CD1c-positive myeloid dendritic cell (primary cell): ENCODE results near the gene B3GNT9.

Source experiments
- DNase-seq: peaks from one replicate; pipeline ENCODE4 v3.0.0-alpha.2; 2016; ENCODE audit errors: extremely low spot score

B3GNT9 gene

DNA sequence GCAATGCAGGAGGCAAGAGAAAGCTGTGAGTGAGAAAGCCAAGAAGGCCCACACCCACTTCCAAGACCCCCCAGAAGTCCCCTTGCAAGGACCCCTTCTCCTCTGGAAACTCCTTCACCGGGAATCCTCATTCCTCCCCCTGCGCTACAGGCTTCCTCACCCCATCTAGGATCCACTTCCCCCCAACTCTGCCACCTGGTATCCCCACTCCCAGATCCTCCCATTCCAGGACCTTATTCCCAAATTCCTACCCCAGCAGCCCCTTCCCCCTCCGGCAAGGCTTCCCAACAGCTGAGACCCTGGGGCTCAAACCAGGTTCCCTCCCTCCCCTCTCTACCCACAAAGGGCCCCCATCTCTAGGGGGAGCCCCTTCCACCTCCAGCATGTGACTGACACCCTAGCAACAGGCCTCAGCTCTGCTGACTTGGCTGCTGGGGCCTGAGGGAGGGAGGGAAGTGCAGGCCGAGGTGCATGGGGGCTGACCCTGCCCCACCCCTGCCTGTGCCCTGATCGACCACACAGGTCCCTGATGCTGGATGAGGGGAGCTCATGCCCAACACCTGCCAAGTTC, 15.9 kb upstream of the B3GNT9 start:
- no peak for DNase-seq

DNA sequence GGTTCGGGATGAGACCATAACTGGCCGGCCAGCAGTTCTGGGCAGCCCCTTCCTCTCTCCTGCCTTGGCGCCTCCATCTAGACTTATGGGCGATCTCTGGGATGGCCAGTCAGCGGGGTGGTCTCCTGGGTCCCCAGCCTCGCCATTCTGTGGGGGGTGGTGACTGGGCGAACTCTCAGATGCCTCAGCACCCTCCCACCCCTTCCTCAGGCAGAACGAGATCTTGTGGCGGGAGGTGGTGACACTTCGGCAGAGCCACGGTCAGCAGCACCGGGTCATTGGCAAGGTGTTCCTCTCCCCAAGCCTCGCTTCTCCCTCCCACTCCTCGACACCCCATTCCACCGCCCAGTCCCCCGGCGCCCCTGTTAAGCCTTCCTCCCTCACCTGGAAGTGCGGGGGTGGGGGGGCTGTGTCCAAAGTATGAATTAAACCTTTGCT, 15.3 kb upstream of the B3GNT9 start:
- DNase-seq = no peak

DNA sequence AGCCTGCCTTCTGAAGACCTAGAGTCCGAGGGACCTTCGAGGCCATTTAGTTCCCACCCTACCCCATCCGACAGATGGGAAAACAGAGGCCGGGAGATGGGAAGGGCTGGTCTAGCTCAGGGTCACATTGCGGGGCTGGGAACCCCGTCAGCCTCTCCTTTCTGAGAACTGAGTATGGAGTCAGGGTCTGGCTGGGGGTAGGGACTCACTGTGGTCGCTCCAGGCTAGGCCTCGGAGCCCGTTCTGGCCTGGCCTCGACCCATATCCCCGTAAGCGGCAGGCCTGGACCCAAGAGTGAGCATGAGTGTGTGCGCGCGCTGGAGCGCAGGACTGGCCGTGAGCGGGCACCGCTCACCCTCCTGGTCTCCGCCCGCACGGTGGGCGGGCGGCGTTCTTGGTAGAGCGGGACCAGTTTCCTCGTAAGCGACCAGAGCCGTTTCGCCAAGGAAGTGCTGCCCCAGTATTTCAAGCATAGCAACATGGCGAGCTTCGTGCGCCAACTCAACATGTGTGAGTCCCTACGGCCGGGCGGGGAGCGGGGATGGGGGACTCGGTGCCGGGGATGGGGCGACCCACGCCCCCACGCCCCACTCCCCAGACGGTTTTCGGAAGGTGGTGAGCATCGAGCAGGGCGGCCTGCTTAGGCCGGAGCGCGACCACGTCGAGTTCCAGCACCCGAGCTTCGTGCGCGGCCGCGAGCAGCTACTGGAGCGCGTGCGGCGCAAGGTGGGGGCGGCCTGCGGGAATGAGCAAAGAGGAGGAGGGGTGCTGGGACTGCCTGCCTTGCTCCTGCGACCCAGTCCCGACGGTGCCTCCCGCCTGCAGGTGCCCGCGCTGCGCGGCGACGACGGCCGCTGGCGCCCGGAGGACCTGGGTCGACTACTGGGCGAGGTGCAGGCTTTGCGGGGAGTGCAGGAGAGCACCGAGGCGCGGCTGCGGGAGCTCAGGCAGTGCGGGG, 14.6 kb upstream of the B3GNT9 start:
- peak; percentile 44 for DNase-seq

DNA sequence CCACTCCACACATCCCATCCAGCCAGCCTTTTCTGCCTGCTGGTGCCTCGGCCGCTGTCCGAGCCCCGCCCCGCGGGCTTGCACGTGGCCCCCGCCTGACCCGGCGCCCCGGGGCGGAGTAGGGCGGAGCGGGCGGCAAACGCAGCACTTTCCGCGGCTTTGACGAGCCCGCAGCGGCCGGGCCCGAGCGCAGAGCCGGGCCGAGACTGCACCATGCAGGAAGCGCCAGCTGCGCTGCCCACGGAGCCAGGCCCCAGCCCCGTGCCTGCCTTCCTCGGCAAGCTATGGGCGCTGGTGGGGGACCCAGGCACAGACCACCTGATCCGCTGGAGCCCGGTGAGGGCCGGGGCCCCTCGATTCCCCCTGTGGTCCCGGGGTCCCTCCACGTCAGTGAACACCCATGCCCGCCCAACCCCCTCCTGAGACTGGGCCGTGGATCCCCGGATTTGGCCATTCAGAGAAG, 13.8 kb upstream of the B3GNT9 start, which contains the start of gene HSF4:
TSS of gene HSF4 (plus strand) at position 147 of the 463 bp plus-strand sequence. CDS start at position 214, 67 bp downstream.
- peak; percentile 72 for DNase-seq

DNA sequence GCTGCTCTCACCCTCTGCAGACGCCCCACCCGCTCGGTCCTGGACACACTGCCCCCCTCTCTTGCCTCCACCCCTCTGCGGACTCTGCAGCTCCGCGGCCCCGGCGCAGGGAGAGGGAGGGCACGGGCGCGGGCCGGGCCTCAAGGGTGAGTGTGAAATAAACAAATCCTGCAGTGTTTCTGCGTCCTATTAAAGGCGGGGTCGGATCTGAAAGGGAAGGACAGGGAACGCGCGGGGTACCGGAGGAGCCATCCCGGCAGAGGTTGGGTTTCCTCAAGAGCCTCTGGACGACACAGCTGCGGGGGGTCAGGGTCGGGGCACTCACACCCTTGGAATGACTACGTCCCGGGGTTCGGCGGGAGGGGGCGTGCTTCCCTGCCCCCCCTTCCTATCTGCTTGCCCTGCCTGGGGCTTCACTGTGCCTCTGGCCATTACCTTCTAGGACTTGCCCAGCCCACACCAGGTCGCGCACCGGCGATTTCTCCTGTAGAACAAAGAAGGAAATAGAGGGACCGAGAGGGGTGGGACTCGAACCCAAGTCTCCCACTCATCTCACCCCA, 13.3 kb upstream of the B3GNT9 start:
- no peak for DNase-seq

DNA sequence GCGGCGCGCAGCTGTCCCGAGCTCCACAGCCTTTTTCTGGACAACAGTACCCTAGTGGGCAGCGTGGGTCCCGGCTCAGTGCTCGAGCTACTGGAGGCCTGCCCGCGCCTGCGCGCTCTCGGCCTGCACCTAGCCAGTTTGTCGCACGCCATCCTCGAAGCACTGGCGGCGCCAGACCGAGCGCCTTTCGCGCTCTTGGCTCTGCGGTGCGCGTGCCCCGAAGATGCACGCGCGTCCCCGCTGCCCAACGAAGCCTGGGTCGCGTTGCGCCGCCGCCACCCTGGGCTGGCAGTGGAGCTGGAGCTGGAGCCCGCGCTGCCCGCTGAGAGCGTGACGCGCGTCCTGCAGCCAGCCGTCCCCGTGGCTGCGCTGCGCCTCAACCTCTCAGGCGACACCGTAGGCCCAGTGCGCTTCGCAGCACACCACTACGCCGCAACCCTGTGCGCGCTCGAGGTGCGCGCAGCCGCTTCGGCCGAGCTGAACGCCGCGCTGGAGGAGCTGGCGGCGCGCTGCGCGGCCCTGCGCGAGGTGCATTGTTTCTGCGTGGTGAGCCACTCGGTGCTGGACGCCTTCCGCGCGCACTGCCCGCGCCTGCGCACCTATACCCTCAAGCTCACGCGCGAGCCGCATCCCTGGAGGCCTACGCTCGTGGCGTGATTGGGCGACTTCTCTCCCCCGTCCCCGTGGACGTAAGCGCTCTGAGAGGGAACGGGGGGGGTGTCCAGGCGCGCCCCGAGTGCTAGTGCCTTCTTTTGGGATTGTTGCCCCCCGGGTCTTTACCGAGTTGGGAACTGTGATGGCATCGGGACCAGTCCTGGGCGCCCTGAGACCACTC, 12.6 kb upstream of the B3GNT9 start:
- peak; percentile 49 for DNase-seq

DNA sequence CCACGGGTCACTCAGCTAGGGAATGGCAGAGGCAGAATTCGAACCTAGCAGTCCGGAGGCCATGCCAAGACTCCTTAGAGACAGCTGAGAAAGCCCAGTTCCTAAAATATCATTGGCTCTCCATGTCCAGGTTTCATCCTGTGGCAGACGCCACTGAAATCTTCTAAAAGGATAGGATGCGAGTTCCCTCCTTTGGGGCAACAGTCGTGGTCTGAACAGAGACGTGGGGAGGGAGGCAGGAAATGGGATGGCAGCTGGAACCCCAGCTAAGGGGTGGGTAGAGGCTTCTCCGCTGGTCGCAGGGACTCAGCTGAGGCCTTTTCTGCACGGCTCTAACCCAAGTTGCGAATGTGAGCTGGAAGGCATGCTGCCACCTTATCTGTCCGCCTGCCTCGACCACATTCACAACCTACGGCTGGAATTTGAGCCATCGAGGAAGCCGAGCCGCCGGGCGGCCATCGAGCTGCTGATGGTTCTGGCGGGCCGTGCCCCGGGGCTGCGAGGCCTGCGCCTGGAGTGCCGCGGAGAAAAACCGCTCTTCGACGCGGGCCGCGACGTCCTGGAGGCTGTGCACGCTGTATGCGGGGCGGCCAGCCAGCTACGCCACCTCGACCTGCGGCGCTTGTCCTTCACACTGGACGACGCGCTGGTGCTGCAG, 11.8 kb upstream of the B3GNT9 start:
- DNase-seq = peak; percentile 68

DNA sequence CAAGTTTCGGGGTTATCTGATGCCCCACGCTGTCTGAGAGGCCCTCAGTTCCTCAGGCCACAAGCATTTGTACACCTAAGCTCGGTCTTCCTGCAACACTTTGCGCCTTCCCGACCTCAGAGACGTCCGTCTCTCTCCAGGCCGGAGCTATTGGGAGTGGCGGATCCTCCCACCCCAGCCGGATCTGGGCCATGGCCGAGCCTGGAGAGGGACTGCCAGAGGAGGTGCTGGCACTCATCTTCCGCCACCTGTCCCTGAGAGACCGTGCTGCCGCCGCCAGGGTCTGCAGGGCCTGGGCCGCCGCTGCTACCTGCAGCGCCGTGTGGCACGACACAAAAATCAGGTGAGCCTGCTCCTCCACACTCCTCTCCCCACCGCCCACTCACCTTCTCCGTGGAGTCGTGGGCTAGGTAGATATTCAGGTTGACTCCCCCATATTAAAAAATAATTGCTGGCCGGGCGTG, 10.8 kb upstream of the B3GNT9 start:
- DNase-seq = no peak

DNA sequence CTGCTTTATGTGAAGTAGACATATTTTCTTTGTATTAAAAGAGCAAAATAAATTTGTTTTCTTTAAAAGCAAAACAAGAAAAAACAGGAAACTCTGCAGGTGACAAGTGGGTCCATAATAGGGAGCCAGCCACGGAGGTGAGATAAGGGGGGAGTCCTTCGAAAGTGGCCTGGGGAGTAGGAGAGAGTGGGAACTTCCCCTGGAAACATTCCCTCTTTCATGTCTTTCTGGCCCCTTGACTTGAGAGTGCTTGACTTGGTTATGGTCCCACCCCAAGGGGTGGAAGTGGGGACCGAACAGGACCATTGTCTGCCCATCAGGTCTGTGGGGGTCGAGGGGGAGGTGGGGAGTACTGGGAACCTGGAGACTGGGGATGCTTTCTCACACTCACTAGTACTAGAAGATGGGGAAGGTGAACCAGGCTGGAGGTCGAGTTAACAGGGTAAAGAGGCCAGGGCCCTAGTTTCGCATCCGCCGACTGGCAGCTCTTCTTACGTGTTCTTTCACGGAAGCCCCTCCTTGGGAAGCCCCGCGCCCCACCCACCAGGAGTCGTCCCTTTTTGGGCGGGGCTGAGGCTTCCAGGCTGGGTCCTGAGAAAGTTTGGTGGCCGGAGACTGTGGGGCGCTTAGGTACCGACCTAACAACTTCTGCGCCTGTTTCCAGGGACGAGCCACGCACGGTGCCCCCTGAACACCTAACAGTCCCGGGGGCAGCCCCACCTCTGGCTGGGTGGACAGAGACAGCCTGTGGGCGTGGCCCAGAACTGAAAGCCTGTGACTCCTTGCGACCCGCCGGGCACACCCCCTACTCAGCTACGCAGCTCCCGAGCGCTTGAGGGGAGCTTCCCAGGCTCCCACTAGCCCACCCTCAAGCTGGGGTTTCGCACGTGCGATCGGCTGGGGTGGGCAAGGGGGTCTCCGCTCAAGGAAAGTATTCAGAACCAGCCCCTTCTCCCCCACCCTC, 8.1 kb upstream of the B3GNT9 start:
- peak; percentile 84 for DNase-seq

DNA sequence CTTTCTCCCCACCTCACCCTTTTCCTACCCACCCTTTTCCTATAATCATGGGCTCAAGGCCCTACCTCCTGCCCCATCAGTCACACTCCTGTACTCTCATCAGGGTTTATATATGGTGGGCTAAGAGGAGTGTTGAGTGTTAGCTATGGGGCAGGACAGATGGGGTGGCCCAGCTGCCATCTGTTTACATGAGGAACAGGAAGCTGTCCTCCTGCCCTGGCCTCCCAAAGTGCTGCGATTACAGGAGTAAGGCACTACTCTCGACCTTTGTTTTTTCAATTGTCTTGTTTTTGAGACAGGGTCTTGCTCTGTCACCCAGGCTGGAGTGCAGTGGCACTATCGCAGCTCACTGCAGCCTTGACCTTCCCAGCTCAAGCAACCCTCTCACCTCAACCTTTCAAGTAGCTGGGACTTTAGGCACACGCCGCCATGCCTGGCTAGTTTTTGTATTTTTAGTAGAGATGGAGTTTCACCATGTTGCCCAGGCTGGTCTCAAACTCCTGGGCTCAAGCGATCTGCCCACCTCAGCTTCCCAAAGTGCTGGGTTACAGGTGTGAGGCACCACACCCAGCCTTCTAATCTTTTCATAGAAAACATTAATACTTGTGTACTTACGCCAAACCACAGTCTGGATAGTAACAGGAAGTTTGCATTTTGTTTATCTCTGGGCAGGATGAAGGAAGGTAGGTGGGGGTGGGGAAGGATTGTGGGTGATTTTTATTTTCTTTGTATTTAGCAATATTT, 7.3 kb upstream of the B3GNT9 start:
- DNase-seq = no peak

DNA sequence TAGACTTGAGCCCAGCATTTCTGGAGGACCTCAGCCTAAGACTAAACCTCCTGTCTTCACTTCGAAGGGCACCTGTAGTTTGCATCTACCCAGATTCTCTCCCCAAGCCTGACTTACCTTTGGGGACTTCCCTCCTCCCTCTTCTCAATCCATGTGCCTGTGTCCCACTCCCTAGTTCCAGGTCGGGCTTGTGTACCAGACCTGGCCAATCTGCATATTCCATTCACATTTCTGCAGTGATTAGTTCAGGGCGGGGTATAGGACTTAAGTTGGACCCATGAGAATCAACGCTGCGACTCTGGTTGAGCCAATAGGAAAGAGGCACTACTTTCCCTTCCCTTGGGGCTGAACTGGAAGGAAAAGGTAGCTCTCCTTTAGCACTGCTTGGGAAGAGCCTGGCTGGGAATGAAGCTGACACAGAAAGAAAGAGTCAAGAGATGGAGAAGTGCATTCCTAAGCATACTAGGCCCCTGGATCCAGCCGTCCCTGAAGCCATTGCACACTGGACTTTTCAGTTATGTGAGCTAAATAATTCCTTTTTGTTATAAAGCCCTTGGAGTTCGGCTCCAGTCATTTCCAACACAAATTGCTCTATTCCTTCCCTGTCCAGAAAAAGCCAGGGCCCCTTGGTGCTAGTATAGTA, 6.4 kb upstream of the B3GNT9 start:
- no peak for DNase-seq

DNA sequence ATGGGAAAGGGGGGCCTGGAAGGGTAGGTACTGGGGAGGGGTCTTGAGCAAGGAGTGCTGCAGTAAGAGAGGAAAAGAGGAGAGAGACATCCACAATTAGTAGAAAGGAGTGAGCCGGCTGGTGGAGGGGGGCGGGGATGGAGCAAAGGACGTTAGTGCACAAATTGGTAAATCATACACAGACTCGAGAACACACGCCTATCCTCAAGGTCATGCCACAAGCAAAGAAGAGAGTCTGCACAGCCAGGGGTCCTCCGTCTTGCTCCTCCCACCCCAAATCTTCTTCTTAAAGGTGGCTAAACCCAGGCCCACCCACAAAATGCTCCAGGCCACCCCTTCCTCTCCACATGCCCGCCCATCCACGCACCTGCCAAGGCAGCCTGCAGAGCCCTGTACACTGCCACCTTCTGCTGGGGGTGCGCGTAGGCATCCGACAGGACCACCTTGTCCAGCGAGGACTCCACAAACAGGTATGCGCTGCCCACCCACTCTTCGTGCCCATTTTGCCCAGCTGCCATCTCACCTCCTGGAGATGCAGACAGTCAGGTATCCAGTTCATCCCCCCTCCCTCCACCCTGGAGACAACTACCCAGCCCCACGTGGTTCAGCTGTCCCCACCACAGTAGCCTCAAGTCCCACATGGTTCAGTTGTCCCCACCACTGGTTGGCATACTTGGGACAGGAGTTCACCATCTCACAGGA, 5.5 kb upstream of the B3GNT9 start:
- DNase-seq = no peak

DNA sequence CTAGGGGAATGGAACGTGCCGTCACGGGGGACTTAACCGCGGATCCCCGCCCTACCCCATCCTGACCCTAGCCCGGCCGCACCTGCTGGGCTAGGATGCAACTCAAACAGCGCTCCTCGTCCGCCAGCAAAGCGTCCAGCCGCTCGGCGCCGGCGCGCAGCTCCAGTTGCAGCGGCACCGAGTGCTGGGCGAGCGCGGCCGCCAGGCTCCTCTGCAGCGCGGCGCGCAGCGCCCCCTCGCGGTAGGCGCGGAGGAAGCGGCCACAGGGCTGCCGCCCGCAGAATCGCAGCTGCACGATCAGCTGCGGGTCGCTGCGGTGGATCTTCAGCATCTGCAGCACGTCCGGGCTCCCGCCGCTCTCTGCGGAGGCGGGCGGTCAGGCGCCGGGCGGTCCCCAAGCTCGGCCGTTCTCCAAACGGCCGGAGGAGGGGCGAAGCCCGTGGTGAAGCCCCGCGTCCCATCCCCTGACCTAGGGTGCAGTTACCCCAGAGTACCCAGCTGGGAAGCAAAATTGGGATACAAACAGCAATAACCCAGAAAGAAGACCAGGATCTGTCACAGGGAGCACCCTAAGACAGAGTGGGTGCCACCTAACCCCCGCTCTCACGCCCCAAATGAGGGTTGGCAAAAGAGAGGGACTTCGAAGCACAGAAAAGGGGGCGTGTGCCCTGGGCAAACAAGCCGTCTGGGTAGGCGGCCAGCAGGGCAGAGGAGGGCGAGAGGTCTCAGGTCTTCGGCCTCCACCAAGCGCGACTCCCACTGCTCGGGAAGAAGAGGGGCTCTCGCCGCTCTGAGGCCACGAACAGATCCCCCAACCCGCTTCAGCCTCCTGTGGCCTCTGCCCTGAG, 4.7 kb upstream of the B3GNT9 start:
- peak; percentile 87 for DNase-seq

DNA sequence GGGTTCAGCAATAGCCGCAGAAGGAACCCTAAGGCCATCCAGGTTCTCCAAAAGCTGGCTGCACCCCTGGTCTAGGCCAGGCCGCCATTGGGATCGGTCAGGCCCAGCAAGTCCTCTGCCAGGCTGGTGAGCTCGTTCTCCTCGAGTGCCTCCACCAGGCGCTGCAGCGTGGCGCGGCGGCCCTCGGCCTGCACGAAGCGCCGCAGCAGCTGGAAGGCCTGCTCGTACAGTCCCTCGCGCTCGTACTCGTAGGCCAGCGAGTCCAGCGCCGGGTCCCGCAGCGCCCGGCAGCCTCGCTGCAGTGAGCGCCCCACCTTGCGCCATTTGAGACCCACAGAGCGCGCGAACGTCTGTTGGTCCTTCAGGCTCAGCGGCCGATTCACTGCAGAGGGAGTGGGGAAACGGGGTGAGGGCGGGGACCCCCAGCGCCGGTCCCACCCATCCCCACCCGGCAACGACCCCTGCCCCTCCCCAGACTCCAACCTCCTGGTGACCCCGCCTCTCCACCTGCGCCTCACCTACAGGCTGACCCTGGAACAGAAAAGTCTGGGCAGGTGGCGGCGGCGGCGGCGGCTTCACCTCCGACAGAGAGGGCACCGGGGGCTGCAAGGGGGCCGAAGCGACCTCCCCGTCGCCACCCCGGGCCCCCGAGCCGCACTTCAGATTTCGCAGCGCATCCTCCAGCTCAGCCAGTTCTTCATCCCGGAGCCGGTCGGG, 3.9 kb upstream of the B3GNT9 start:
- DNase-seq = no peak

DNA sequence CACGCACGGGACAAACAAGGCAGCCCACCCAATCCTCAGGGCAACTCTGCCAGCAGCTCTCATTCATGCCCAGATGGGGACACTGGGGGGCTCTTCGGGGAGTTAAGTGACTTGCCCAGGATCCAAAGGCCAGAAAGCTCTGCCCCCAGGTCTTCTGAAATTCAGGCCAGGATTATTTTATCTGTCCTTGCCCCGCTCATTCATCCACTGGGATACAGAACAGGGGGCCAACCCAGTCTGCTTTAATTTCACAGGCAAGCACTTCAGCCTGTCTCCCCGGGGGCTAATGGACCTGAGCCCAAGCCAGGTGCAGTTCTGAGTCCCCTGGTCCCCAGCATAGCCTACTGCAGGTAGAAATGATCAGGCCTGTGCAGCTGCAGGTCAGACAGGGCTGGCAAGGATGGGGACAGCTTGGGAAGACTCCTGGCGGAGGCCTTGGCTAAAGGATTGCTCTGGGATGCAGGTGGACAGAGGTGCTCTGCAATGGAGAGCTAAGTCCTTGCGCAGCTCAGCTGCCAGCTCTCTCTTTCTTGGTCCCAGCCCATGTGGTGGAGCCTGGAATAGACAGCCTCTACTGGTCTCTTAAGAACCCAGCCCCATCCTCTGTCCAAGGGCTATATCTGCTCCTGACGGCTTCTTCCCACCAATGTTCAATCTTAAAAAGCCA, 766 bp upstream of the B3GNT9 start:
- no peak for DNase-seq
